Mucosa of stomach (tissue), 1 donor: ENCODE results near the gene CACNA1E.

ENCODE experiments used
- H3K27me3 ChIP-seq: one replicate; pipeline ENCODE4 v1.7.0; 2013; ENCODE audit warnings: mild to moderate bottlenecking, low read length; ENCODE audit not compliant: control insufficient read depth, insufficient read depth
- H3K36me3 ChIP-seq: one replicate; pipeline ENCODE4 v1.7.0; 2013; ENCODE audit warnings: low read length; ENCODE audit not compliant: control insufficient read depth, insufficient read depth
- H3K4me1 ChIP-seq: one replicate; pipeline ENCODE4 v1.7.0; 2013; ENCODE audit warnings: mild to moderate bottlenecking, low read length; ENCODE audit not compliant: control insufficient read depth, insufficient read depth
- H3K4me3 ChIP-seq: one replicate; pipeline ENCODE4 v1.7.0; 2013; ENCODE audit warnings: low read length
- H3K9ac ChIP-seq: one replicate; pipeline ENCODE4 v1.7.0; 2013; ENCODE audit warnings: mild to moderate bottlenecking, low read length, moderate library complexity
- H3K9me3 ChIP-seq: one replicate; pipeline ENCODE4 v1.7.0; 2013; ENCODE audit warnings: mild to moderate bottlenecking, low read length, moderate library complexity; ENCODE audit not compliant: control insufficient read depth
- donor health status: Pancreatic carcinoma.

The CACNA1E gene

GRCh38 chr1:181739214-181739613 is 255.9 kb downstream of the CACNA1E start:
- Histone ChIP-seq H3K4me3 (no peak overlapping the region), H3K9ac (no peak overlapping the region), H3K9me3 (no peaks in the 10 kb centered on the region), H3K4me1 (no peaks in the 10 kb centered on the region), H3K36me3 (no peaks in the 10 kb centered on the region), H3K27me3 (no peaks in the 10 kb centered on the region)

GRCh38 chr1:181742426-181742825 is 259.1 kb downstream of the CACNA1E start:
- H3K9ac ChIP-seq = no peak overlapping the region
- H3K4me3 ChIP-seq = no peak overlapping the region
- no peaks in the 10 kb centered on the region for H3K27me3 ChIP-seq
- H3K36me3 ChIP-seq = no peaks in the 10 kb centered on the region
- H3K4me1 ChIP-seq = no peaks in the 10 kb centered on the region
- H3K9me3 ChIP-seq = no peaks in the 10 kb centered on the region

GRCh38 chr1:181743878-181744312 is 260.6 kb downstream of the CACNA1E start:
- no peaks in the 10 kb centered on the region for H3K9me3 ChIP-seq
- H3K9ac ChIP-seq = no peak overlapping the region
- H3K36me3 ChIP-seq = no peaks in the 10 kb centered on the region
- H3K4me1 ChIP-seq = no peaks in the 10 kb centered on the region
- H3K27me3 ChIP-seq = no peaks in the 10 kb centered on the region
- no peak overlapping the region for H3K4me3 ChIP-seq

- H3K9me3 ChIP-seq = no peaks in the 10 kb centered on the region
- H3K27me3 ChIP-seq = no peaks in the 10 kb centered on the region
- H3K9ac ChIP-seq = no peak overlapping the region
- no peaks in the 10 kb centered on the region for H3K36me3 ChIP-seq
- no peaks in the 10 kb centered on the region for H3K4me1 ChIP-seq
- no peak overlapping the region for H3K4me3 ChIP-seq
These were observed 262.9 kb downstream of the CACNA1E start for GRCh38 chr1:181746224-181746623.

- H3K4me3 ChIP-seq = no peak overlapping the region
- H3K4me1 ChIP-seq = no peaks in the 10 kb centered on the region
- no peak overlapping the region for H3K9ac ChIP-seq
- H3K36me3 ChIP-seq = no peaks in the 10 kb centered on the region
- H3K9me3 ChIP-seq = no peaks in the 10 kb centered on the region
- H3K27me3 ChIP-seq = no peaks in the 10 kb centered on the region
These were observed 264.7 kb downstream of the CACNA1E start for GRCh38 chr1:181748013-181748412.

GRCh38 chr1:181754103-181754502 is 270.8 kb downstream of the CACNA1E start:
- H3K9me3 ChIP-seq = no peaks in the 10 kb centered on the region
- H3K4me1 ChIP-seq = no peaks in the 10 kb centered on the region
- H3K27me3 ChIP-seq = no peaks in the 10 kb centered on the region
- no peaks in the 10 kb centered on the region for H3K36me3 ChIP-seq
- no peak overlapping the region for H3K4me3 ChIP-seq
- H3K9ac ChIP-seq = no peak overlapping the region

- Histone ChIP-seq H3K4me3 (no peak overlapping the region), H3K4me1 (no peaks in the 10 kb centered on the region), H3K27me3 (no peaks in the 10 kb centered on the region), H3K9ac (no peak overlapping the region), H3K36me3 (no peaks in the 10 kb centered on the region), H3K9me3 (no peaks in the 10 kb centered on the region)
These were observed 276.2 kb downstream of the CACNA1E start for GRCh38 chr1:181759481-181759880.

- H3K27me3 ChIP-seq = no peaks in the 10 kb centered on the region
- no peaks in the 10 kb centered on the region for H3K36me3 ChIP-seq
- H3K9ac ChIP-seq = no peak overlapping the region
- H3K9me3 ChIP-seq = no peaks in the 10 kb centered on the region
- H3K4me1 ChIP-seq = no peaks in the 10 kb centered on the region
- H3K4me3 ChIP-seq = no peak overlapping the region
These were observed 280.4 kb downstream of the CACNA1E start for GRCh38 chr1:181763736-181764135.

GRCh38 chr1:181765451-181766026 is 282.2 kb downstream of the CACNA1E start:
- Histone ChIP-seq H3K36me3 (no peaks in the 10 kb centered on the region), H3K9ac (no peak overlapping the region), H3K4me1 (no peaks in the 10 kb centered on the region), H3K27me3 (no peaks in the 10 kb centered on the region), H3K4me3 (no peak overlapping the region), H3K9me3 (no peaks in the 10 kb centered on the region)

- no peaks in the 10 kb centered on the region for H3K27me3 ChIP-seq
- no peaks in the 10 kb centered on the region for H3K36me3 ChIP-seq
- H3K4me1 ChIP-seq = no peaks in the 10 kb centered on the region
- no peak overlapping the region for H3K4me3 ChIP-seq
- H3K9ac ChIP-seq = no peak overlapping the region
- no peaks in the 10 kb centered on the region for H3K9me3 ChIP-seq
These were observed 283.8 kb downstream of the CACNA1E start for GRCh38 chr1:181767001-181767708.

GRCh38 chr1:181768211-181768929 is 285.1 kb downstream of the CACNA1E start:
- Histone ChIP-seq H3K27me3 (no peaks in the 10 kb centered on the region), H3K4me1 (no peaks in the 10 kb centered on the region), H3K9me3 (no peaks in the 10 kb centered on the region), H3K9ac (no peak overlapping the region), H3K4me3 (no peak overlapping the region), H3K36me3 (no peaks in the 10 kb centered on the region)

- H3K9me3 ChIP-seq = no peaks in the 10 kb centered on the region
- no peaks in the 10 kb centered on the region for H3K36me3 ChIP-seq
- no peaks in the 10 kb centered on the region for H3K27me3 ChIP-seq
- H3K4me3 ChIP-seq = no peak overlapping the region
- H3K4me1 ChIP-seq = no peaks in the 10 kb centered on the region
- no peak overlapping the region for H3K9ac ChIP-seq
These were observed 285.6 kb downstream of the CACNA1E start for GRCh38 chr1:181768930-181769280.
